GM19397 (cell line): ENCODE results near the gene ENG.

Experiments used
- ATAC-seq: cut with Tn5 transposase; IDR thresholded peaks from one replicate; pipeline ENCODE4 v1.9.1; 2021; ENCODE audit warnings: mild to moderate bottlenecking, moderate library complexity; ENCODE audit not compliant: unreplicated experiment

The ENG gene

GRCh38 chr9:127866535-127866934 lies 12.1 kb upstream of the ENG start:
- ATAC-seq = no peak

GRCh38 chr9:127865645-127866464 lies 11.4 kb upstream of the ENG start:
- no peak for ATAC-seq

- no peak for ATAC-seq
Observed at GRCh38 chr9:127863191-127863621, 8.7 kb upstream of the ENG start.

DNA sequence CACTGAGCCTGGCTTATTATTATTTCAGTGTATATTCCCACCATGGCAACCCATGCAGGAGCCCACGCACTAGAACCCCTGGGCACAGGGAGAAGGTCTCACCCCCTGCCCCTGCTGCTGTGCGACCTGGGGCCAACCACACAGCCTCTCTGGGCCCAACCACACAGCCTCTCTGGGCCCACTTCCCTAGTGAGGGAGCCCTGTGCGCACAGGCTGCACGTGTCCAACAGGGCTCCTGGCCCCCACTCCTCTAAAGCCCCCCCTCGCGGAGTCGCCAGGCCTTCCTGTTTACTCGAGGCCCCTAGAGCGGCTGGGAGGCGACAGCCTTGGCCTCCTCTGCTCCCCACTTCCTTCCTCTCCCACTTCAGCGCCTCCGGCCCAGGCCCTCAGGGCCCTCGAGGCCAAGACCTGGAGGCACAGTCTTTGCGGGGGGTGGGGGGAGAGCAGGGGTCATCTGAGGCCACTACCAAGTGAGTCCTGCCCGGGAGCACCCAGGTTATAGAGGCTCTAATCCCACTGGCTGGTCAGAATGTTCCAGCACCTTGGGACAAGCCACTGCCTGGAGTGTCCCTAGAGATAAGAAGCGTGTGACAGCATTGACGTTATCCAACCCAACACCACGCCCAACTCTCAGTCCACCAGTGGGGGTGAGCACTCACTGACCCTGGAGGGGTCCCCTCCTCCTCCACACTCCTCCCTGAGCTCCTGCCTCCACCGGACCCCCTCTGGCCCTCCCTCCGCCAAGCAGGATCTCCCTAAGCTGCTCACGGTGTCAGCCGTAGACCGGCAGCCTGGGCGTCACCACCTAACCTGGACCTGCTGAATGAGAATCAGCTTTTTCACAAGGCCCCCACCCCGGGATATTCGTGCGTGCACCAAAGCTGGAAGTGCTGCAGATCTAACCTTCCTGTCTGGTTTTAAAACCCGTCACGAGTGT lies 7.9 kb upstream of the ENG start:
- ATAC-seq = no peak

DNA sequence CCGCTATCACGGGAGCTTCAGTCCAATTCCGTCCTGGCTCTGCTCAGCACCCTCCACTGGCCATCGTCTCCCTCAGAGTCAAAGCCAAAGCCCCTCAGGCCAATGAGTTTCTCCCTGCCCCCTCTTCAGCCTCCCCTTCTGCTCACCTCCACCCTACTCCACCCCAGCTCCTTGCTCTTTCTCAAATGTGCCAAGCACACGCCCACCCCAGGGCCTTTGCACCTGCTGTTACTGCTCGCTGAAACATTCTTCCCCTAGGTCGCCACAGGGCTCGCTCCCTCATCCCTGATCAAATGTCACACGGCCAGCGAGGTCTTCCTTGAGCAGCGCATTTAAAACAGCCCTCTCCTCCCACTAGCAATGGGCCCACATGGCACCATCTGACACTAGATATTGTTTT lies 6.3 kb upstream of the ENG start:
- ATAC-seq = no peak

DNA sequence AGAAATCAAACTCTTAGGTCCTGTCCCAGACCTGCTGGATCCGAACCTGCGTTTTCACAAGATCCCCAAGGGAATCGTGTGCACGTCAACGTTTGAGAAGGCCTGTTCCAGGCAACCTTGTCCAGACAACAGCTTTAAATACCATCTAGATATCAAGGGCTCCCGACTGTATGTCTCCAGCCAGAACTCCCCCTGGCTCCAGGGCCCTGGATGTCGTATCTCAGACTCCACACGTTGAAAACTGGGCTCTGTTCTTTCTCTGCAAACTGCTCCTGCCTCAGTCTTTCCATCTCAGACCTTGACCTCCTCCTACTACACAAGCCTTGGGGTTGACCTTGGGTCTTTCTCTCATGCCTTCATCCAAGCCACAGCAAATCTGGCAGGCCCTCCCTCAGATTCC lies 5.8 kb upstream of the ENG start:
- no peak for ATAC-seq

DNA sequence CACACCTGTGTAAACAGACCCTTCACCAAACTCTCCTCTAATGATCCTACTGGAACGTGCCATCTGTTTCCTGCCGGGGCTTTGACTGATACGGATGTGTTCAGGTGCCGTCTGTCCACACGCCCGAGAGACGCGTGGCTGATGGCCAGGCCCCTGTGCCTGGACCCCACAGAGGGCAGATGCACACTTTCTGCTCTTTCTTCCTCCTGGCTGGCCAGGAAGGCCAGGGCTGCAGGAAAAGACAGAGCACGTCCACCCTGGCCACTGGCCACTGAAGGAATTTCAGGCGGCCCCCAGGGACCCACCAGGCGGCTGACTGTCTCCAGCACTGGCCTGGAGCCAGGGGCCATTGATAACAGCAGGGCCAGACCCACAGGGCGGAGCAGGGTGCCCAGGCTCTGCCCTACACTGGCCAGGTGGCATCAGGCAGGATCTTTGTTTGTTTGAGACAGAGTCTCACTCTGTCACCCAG lies 3.6 kb upstream of the ENG start:
- ATAC-seq = no peak

DNA sequence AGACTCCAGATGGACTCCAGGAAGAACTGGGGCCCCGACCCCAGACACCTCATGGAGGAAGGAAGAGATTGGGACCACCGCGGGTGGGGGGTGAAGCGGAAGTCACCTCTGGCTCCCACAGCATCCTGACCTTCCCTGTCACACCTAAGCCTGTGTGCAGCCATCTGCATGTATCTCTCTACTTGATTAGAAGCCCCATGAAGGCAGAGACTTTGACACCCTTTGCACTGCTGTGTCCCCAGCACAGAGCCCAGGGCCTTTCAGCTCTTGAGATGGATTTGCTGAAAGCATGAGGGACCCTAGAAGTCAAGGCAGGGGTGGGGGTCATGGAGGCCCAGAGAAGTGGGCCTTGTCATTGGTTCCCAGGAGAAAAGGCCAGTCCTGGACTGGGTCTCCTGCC lies 2.8 kb upstream of the ENG start:
- no peak for ATAC-seq

DNA sequence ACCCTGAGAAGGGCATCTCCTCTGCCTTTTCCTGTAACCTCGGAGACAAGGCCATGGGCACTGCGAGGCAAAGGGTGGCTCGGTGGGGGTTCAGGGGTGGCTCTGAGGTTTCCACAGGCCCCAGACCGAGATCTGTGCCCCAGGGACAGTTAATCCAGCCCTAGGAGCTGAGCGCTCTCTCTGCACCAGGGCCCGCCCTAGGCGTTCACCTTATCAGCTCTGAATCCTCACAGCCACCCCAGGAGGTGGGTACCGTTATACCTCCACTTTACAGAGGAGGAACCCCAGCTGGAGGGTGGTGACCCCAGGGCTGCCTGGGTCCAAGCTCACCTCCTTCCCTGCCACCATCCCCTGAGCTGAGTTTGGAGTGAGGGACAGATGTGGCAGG lies 2.3 kb upstream of the ENG start:
- ATAC-seq = no peak

DNA sequence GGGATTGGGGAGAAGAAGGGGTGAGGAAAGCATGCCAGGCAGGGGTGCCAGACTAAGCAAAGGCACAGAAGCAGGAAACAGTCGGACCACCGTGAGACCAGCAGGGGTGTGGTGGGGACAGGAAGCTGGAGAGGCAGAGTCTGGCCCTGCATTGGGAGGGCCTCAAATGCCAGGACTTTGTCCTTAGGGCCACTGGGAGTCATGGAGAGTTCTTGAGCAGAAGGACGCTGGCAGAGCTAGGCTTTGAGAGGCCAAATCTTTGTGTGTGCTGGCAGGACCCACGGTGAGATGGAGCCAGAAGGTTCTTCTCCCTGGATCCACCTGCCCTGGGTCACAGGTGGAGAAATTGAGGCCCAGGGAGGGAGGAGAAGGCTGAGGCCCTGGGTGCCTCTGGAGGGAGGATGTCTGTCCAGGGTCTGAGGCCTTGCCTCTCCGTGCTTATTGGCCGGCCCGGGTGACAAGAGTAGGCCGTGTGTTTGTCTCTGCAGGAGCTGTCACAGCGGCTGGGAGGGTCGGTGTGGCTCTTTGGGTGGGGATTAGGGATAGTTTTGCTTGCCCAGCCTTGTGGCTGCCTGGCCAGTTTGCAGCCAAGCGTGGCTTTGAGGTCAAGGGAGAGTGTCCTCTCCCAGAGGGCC lies 1.8 kb upstream of the ENG start:
- no peak for ATAC-seq

- ATAC-seq = no peak
Observed at GRCh38 chr9:127855522-127855921, 1.1 kb upstream of the ENG start.

- no peak for ATAC-seq
Observed at GRCh38 chr9:127854960-127855359, 502 bp upstream of the ENG start.

DNA sequence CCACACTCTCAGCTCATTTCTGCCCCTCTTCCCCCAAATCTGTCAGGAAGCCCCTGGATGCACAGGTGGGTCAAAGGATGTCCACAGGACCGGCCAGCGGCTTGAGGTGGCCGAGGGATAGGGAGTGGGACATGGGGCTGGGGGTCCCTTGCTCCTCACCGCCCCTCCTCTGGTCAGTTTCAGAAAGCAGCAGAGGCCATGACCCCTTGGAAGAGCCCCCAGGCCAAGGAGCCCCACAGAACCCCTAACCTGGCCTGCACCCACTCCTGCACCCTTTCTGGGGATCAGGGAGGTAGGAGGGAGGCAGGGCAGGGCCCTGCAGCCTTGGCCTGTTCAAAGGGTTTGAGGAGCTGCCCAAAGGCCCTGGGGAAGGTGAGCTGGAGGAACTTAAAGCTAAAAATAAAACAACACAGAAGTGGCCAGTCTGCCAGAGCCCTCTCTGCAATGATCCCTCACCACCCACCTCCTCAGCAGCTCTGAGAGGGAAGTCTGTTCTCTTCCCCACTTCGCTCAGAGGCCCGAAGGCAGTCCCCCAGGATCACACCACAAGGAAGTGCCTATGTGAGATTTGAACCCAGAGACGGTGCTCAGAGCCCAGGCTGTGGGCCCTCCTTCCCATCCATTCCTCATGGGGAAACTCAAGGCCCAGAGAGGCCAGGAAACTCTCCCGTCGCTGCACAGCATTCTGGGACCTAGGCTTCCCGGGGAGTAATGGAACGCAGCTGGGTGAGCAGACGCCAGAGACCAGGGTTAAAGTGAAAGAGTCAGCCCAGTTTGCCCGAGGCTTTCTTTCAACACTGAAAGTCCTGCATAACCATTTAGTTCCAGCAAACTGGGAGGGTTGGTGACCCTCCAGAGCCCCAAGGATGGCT lies 910 bp downstream of the ENG start:
- no peak for ATAC-seq

- no peak for ATAC-seq
Observed at GRCh38 chr9:127852829-127853228, 1.6 kb downstream of the ENG start.

DNA sequence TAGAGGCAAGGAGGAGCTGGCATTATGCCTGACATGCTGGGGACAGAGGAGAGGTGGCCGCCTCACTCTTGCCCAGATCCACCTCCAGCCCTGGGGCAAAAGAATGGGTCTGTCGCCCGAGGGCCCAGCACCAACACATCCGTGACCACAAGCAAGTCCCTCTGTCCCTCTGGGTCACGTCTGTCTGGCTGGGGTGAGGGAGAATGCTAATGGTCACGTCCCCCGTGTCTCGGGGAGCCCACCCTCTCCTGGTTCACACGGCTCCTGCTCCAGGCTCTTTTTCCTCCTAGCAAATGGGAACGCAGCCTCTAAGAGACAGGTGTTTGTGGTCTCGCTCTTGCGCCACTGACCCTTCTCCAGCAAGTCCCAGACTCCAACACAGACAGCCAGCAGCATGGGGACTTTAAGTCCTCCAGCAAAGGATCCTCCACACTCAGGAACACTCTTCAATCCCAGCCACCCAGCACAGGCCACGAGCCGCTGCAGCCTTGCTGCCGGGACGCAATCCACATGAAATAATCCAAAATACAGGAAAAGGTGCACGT lies 4.1 kb downstream of the ENG start:
- ATAC-seq = no peak

- ATAC-seq = no peak
Observed at GRCh38 chr9:127848756-127849504, 5.5 kb downstream of the ENG start.

- ATAC-seq = no peak
Observed at GRCh38 chr9:127847833-127848755, 6.4 kb downstream of the ENG start.

- no peak for ATAC-seq
Observed at GRCh38 chr9:127847178-127847510, 7.3 kb downstream of the ENG start.
